ENCODE results near the gene AKT1S1.
"Not testable (repeated sequence)": the region's sequence is repeated elsewhere in the genome, so short reads cannot be mapped to it uniquely, and the experiment has no call there.

Gene AKT1S1

GRCh38 chr19:49837009-49837310 is 40.2 kb downstream of the AKT1S1 start:
- DNase-seq (ENCODE audit: low read depth in 2 of 2), result no peak

GRCh38 chr19:49836176-49837008 is 40.8 kb downstream of the AKT1S1 start:
- DNase-seq (ENCODE audit: low read depth in 2 of 2), result no peak

GRCh38 chr19:49835562-49835961 is 41.6 kb downstream of the AKT1S1 start:
- no peak for DNase-seq (ENCODE audit: low read depth in 2 of 2)

- DNase-seq (ENCODE audit: low read depth in 2 of 2), result no peak
Measured at GRCh38 chr19:49833599-49833998, 43.6 kb downstream of the AKT1S1 start.

- DNase-seq (ENCODE audit: low read depth in 2 of 2), result no peak
Measured at GRCh38 chr19:49832556-49832955, 44.6 kb downstream of the AKT1S1 start.

GRCh38 chr19:49831592-49831991 is 45.6 kb downstream of the AKT1S1 start:
- DNase-seq (ENCODE audit: low read depth in 2 of 2), result no peak

GRCh38 chr19:49830766-49831165 is 46.4 kb downstream of the AKT1S1 start:
- DNase-seq (ENCODE audit: low read depth in 2 of 2), result no peak

- DNase-seq (ENCODE audit: low read depth in 2 of 2), result no peak
Measured at GRCh38 chr19:49829721-49830120, 47.4 kb downstream of the AKT1S1 start.

GRCh38 chr19:49829200-49829599 is 48.0 kb downstream of the AKT1S1 start:
- DNase-seq (ENCODE audit: low read depth in 2 of 2), result no peak

- DNase-seq (ENCODE audit: low read depth in 2 of 2), result no peak
Measured at GRCh38 chr19:49827034-49827433, 50.1 kb downstream of the AKT1S1 start.

GRCh38 chr19:49824662-49825061 is 52.5 kb downstream of the AKT1S1 start:
- DNase-seq (ENCODE audit: low read depth in 2 of 2), result no peak

GRCh38 chr19:49823472-49823871 is 53.7 kb downstream of the AKT1S1 start:
- DNase-seq (ENCODE audit: low read depth in 2 of 2), result no peak

GRCh38 chr19:49820125-49820524 is 57.0 kb downstream of the AKT1S1 start:
- DNase-seq (ENCODE audit: low read depth in 2 of 2), result no peak

GRCh38 chr19:49819452-49820115 is 57.6 kb downstream of the AKT1S1 start:
- not testable (repeated sequence) for DNase-seq (ENCODE audit: low read depth in 2 of 2)

All from stimulated activated CD8-positive, alpha-beta memory T cell treated with anti-CD3 and anti-CD28 coated beads, Interleukin-2, amount 100 ng/mL, for 48 hours (primary cell).